Stimulated activated CD8-positive, alpha-beta memory T cell treated with anti-CD3 and anti-CD28 coated beads, Interleukin-12 subunit alpha, Interleukin-12 subunit beta, amount 100 ng/mL, for 24 hours (primary cell): ENCODE measurements around the gene BIRC3.
"Not testable (repeated sequence)": the region's sequence is repeated elsewhere in the genome, so short reads cannot be mapped to it uniquely, and the experiment has no call there.

ENCODE experiments used
- DNase-seq: peaks from one replicate; pipeline ENCODE4 v3.0.0-alpha.2; 2020; ENCODE audit errors: extremely low read depth

Gene BIRC3

DNA sequence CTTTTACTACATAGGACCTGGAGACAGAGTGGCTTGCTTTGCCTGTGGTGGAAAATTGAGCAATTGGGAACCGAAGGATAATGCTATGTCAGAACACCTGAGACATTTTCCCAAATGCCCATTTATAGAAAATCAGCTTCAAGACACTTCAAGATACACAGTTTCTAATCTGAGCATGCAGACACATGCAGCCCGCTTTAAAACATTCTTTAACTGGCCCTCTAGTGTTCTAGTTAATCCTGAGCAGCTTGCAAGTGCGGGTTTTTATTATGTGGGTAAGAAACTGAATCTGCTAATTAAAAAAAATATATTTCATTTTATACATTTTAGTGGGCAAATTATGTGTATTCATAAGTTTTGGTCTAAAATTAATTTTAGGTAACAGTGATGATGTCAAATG lies 7.8 kb downstream of the BIRC3 start:
- DNase-seq: no peak

- DNase-seq: no peak
Observed at GRCh38 chr11:102328748-102329147, 11.5 kb downstream of the BIRC3 start.

DNA sequence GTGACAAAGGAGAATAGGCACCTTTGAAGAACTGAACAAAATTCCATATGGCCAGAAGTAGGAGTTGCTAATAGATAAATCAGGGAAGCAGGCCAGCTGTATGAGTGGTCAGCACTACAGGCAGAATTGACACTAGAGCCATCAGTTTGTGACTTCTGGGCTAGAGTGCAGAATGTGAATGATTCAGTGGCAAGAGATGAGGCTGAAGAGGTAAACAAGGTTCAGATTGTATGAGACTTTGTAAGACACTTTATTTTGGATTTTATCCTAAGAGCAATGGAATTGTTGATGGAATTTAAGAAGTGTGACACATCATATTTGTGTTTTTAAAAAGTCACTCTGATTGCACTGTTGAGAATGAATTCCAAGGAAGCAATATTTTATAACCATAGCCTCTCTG lies 12.9 kb downstream of the BIRC3 start:
- DNase-seq: no peak

GRCh38 chr11:102331341-102331740 lies 14.1 kb downstream of the BIRC3 start:
- no peak for DNase-seq

DNA sequence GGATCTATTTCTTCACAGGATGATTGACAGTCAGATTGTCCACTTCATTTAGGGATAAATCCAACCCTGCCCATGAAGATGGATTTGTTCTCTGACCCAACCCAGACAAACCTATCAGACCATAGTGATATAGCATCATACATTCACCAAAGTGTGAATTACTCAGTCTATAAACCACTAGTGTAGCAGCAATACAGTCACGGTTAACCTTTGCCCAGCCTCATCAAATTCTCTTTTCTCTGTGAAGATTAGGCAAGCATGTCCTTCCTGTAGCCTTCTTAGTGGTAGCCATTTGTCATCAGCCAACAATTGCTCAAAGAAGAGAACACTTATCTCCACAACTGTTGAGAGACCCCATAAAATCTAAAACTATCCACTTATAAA lies 15.3 kb downstream of the BIRC3 start:
- DNase-seq: no peak

- no peak for DNase-seq
Observed at GRCh38 chr11:102338479-102339010, 21.3 kb downstream of the BIRC3 start.

DNA sequence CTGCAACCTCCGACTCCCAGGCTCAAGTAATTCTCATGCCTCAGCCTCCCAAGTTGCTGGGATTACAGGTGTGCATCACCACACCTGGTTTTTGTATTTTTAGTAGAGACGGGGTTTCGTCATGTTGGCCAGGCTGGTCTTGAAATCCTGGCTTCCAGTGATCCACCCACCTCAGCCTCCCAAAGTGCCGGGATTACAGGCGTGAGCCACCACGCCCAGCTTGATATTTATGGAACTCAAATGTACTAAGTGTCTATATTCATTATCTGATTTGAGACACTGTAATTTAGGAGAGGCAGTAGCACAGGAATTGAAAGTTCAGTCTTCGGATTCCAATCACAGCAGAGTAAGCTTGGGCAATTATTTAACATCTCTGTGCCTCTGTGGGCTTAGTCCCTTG lies 24.0 kb downstream of the BIRC3 start:
- not testable (repeated sequence) for DNase-seq

- DNase-seq: no peak
Observed at GRCh38 chr11:102341844-102342318, 24.6 kb downstream of the BIRC3 start.

DNA sequence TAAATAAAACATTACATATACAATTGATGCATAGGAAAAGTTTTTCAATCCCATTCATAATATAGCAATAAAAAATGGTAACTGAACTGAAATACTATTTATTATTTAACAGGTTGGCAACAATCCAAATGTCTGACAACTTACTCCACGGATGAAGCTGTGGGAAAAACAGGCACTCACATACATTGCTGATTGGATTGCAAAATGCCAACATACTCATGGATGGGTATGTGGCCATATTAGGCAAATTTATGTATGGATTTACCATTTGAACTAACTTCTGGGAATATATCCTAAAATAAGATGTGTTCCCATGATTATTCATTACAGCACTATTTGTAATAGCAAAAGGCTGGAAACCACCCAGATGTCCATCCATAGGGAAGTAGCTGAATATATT lies 26.5 kb downstream of the BIRC3 start:
- no peak for DNase-seq

DNA sequence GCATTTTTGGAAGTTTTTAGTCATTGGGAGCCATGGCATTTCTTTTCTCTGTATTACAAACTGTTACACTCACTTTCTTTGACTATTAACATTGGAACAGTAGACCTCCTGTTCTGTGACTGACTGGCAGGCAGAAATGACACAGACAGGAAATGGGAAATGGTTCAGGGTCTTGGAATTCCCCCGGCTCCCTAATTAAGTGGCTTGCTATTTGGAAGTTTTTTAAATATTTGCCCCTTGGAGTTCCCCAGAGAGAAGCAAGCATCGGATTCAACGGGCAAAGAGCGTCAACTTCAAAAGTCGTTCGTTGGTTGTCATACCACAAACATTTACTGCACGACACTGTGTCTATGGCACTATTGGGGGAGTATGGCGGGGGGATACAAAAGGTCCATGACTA lies 28.6 kb downstream of the BIRC3 start:
- no peak for DNase-seq

- DNase-seq: no peak
Observed at GRCh38 chr11:102346456-102346747, 29.1 kb downstream of the BIRC3 start.

DNA sequence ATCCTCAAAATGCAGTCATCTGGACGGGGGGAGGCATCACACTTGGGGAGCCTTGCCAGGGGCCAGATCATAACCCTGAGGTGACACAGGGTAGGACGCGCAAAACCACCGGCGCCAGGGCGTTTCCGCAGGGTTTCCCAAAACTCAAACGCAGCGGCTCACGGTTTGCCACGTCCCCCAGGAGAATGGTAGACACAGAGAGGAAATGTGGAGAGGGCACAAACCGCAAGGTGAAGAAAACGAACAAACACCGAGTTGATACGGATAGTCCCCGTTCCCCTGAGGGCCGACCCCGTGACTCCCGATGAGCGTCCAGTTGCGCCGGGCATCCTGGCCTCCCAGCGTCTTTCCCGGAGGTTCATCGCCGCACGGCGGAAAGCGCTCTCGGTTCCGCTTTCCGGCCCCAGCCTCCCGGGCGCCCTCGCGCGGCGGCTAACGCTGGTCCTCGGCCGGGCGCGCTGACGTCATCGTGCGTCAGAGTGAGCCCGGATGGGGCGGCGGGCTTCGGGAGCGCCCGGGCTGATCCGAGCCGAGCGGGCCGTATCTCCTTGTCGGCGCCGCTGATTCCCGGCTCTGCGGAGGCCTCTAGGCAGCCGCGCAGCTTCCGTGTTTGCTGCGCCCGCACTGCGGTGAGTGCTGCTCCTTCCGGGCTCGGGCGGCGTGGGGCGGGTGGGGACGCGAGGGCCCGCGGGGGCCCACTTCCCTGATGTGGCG lies 29.6 kb downstream of the BIRC3 start, which contains the start of gene BIRC2:
BIRC2 (plus strand) TSS at position 467 of the 714 bp plus-strand sequence. CDS start 2,641 bp downstream, outside the sequence.
- DNase-seq: peak; percentile 91

- no peak for DNase-seq
Observed at GRCh38 chr11:102347462-102348370, 30.4 kb downstream of the BIRC3 start.

DNA sequence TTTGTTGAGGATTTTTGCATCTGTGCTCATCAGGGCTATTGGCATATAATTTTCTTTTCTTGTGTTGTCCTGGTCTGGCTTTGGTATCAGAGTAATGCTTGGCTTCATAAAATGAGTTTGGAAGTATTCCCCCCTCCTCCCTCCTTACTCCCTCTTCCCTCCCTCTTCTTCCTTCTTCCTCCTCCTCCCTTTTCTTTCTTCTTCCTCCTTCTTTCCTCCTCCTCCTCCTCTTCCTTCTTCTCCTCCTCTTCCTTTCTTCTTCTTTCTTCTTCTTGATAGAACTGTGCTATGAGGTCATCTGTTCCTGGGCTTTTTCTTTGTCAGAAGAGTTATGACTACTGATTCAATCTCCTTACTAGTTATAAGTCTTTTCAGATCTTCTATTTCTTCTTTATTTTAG lies 39.8 kb downstream of the BIRC3 start:
- no peak for DNase-seq

- DNase-seq: no peak
Observed at GRCh38 chr11:102359372-102359771, 42.1 kb downstream of the BIRC3 start.

DNA sequence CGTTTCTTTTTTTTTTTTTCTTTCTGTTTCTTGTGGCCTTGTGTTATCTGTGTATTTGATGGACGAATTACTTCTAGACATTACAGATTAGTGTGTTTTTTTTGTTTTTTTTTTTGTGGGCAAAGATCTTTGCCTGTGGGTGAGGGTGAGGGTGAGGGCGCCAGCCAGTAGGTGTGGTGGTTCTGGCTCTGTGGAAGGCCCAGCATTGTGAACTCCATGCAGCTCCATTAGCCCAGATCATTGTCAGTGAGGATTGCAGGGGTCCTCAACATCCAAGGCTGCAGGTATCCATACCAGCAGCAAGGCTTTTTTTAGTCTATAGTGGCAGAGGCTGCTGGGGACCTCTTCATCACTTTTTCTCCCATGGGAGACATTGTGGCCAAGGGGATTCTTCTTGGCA lies 43.4 kb downstream of the BIRC3 start:
- DNase-seq: no peak

DNA sequence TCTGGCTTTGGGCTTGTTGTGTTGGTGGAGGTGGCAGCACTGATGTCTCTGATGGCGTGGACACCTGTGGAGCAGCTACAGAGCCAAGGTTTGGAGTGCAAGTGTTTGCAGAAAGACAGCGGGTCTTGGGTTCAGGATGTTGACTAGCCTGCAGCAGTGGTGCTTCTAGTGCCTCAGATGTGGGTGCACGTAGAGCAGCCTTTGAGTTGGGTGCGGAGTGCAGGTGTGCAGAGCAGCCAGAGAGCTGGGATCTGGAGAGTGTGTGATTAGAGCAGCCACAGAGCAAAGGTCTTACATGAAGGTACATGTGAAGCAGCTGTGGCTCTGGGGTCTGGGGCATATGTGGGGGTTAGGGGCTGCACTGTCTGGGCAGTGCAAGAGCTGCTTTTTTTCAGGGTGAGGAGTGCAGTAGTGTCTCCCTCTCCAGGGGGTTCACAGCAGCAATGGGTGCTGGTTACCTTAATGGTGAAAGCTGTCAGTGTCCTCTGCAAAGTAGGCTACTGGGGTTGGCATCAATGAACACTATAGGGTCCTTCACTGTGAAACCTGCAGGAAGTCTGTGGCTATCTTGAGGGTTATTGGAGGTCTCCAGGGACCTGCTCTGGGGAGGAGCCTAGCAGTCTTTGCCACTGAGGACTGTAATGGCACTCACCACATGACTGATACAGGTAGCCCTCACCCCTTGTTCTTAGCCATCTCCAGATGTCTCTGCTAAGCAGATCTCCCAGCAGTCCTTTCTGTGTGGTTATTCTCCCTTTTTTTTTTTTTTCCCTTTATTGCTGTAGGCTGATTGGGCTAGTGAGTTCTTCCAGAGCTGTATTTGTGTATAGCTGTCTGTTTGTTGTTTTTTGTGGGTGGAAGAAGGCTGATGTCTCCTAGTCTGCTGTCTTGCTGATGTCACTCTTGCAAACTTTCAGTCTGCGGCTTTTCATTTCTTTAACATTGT lies 44.1 kb downstream of the BIRC3 start:
- DNase-seq: no peak

GRCh38 chr11:102364991-102365390 lies 47.7 kb downstream of the BIRC3 start:
- no peak for DNase-seq

GRCh38 chr11:102367364-102367763 lies 50.1 kb downstream of the BIRC3 start:
- no peak for DNase-seq

GRCh38 chr11:102368472-102368871 lies 51.2 kb downstream of the BIRC3 start:
- DNase-seq: no peak

DNA sequence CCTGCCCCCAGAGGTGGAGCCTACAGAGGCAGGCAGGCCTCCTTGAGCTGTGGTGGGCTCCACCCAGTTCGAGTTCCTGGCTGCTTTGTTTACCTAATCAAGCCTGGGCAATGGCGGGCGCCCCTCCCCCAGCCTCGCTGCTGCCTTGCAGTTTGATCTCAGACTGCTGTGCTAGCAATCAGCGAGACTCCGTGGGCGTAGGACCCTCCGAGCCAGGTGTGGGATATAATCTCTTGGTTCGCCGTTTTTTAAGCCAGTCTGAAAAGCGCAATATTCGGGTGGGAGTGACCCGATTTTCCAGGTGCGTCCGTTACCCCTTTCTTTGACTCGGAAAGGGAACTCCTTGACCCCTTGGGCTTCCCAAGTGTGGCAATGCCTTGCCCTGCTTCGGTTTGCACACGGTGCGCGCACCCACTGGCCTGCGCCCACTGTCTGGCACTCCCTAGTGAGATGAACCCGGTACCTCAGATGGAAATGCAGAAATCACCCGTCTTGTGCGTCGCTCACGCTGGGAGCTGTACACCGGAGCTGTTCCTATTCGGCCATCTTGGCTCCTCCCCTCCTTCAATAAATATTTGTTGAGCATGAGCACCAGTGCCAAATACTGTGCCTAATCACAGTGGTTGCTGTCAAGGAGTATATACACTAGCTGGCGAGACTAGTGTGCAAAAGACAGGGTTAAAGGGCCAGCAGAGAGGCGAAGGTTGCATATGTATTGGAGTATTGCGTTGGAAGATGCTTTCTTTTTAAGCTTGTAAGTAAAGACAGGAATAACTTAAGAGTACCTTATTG lies 57.5 kb downstream of the BIRC3 start:
- DNase-seq: not testable (repeated sequence)
